SU-DHL-6 (cell line): ENCODE data around the gene RASSF5.

Experiments
- H2AFZ ChIP-seq: fragments of 200-600 bp; sonication (generic); 2 replicates; pipeline ENCODE4 v1.6.1; 2014; ENCODE audit warnings: low read depth, mild to moderate bottlenecking, moderate library complexity, mixed read lengths, antibody characterized with exemption, low read length; ENCODE audit not compliant: severe bottlenecking
- H3F3A ChIP-seq: fragments of 200-600 bp; shearing (Covaris generic); 2 replicates; pipeline ENCODE4 v1.6.0; 2016; ENCODE audit warnings: antibody characterized with exemption, mild to moderate bottlenecking; ENCODE audit not compliant: insufficient read depth
- H3K27ac ChIP-seq: fragments of 200-600 bp; sonication (generic); 2 replicates; pipeline ENCODE4 v1.5.1; 2016; ENCODE audit warnings: low read depth, mild to moderate bottlenecking, low read length, moderate library complexity, mixed read lengths
- H3K27me3 ChIP-seq: fragments of 200-600 bp; sonication (generic), shearing (Covaris generic); 2 replicates; pipeline ENCODE4 v1.6.0; 2014; ENCODE audit warnings: mild to moderate bottlenecking, low read length
- H3K36me3 ChIP-seq: fragments of 200-600 bp; sonication (generic); 2 replicates; pipeline ENCODE4 v1.6.1; 2014; ENCODE audit warnings: mild to moderate bottlenecking, low read length, mixed read lengths
- H3K4me2 ChIP-seq: fragments of 300-600, 200-600 bp; shearing (Covaris generic), sonication (generic); 2 replicates; pipeline ENCODE4 v1.6.0; 2014; ENCODE audit warnings: low read length, low read depth, mild to moderate bottlenecking; ENCODE audit not compliant: poor library complexity, severe bottlenecking
- H3K4me3 ChIP-seq: fragments of 200-600 bp; sonication (generic); 2 replicates; pipeline ENCODE4 v1.5.1; 2014; ENCODE audit warnings: antibody characterized with exemption, low read length, mild to moderate bottlenecking, mixed read lengths; ENCODE audit not compliant: insufficient read depth, poor library complexity, severe bottlenecking
- H3K79me2 ChIP-seq: fragments of 200-600 bp; sonication (generic); 2 replicates; pipeline ENCODE4 v1.6.1; 2014; ENCODE audit warnings: mild to moderate bottlenecking, low read length, moderate library complexity; ENCODE audit not compliant: insufficient read depth
- H3K9ac ChIP-seq: fragments of 200-600 bp; sonication (generic); 2 replicates; pipeline ENCODE4 v1.7.0; 2014; ENCODE audit warnings: mild to moderate bottlenecking, low read length
- H3K9me2 ChIP-seq: fragments of 200-600 bp; sonication (generic); replicated peaks from 2 replicates; pipeline ENCODE4 v1.6.1; 2014; ENCODE audit warnings: low read length; ENCODE audit not compliant: insufficient read depth
- H3K9me3 ChIP-seq: fragments of 200-600 bp; sonication (generic); 2 replicates; pipeline ENCODE4 v1.6.1; 2014; ENCODE audit warnings: low read length, mixed read lengths; ENCODE audit not compliant: insufficient read depth
- H4K20me1 ChIP-seq: fragments of 200-600 bp; sonication (generic); 2 replicates; pipeline ENCODE4 v1.6.1; 2014; ENCODE audit warnings: low read depth, mild to moderate bottlenecking, antibody characterized with exemption, low read length, moderate library complexity, mixed read lengths
- EZH2phosphoT487 ChIP-seq: fragments of 200-600 bp; sonication (generic), shearing (Covaris generic); conservative IDR thresholded peaks from 2 replicates; pipeline ENCODE4 v1.6.1; 2018; ENCODE audit warnings: mild to moderate bottlenecking, antibody characterized with exemption, low read length, moderate library complexity, mixed read lengths
- TF ChIP-seq, protein P1 (sequence below): fragments of 200-600 bp; sonication (generic); IDR thresholded peaks from one replicate; pipeline ENCODE4 v1.5.1; 2017; ENCODE audit warnings: antibody characterized with exemption, mild to moderate bottlenecking, low read length, moderate library complexity; ENCODE audit not compliant: insufficient read depth, poor library complexity, severe bottlenecking

The RASSF5 gene

DNA sequence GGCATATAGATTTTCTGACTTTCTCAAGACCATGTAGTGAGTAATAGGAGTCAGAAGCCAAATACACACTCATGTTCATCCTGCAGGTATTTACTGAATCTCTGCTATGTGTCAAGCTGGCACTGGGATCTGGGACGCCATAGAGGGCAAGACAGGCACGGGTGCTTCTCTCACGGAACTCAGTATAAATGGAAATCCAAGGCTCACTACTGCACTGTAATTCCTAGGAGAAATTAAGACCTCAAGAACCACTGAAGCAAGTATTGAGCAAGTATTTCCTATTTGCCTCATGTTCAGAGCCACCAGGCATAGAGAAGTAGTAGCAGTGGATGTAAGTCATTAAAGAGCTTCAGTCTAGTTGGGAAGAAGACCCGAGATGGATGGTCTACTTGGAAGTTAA is 66.0 kb downstream of the RASSF5 start:
- Histone ChIP-seq H2AFZ (no peak overlapping the region), H3K27ac (no peak overlapping the region), H3K36me3 (no peaks in the 10 kb centered on the region), H3K4me3 (no peak overlapping the region), H4K20me1 (no peaks in the 10 kb centered on the region; the same call in 1 of the 2 replicates), H3K79me2 (peaks cover 32% of the 10 kb centered on the region), H3K9me2 (no peaks in the 10 kb centered on the region), H3K9me3 (no peaks in the 10 kb centered on the region), H3K27me3 (no peaks in the 10 kb centered on the region), H3K9ac (no peak overlapping the region), H3K4me2 (no peak overlapping the region), H3F3A (no peaks in the 10 kb centered on the region)
- no peak for TF ChIP-seq EZH2phosphoT487
- TF ChIP-seq, protein P1, sequence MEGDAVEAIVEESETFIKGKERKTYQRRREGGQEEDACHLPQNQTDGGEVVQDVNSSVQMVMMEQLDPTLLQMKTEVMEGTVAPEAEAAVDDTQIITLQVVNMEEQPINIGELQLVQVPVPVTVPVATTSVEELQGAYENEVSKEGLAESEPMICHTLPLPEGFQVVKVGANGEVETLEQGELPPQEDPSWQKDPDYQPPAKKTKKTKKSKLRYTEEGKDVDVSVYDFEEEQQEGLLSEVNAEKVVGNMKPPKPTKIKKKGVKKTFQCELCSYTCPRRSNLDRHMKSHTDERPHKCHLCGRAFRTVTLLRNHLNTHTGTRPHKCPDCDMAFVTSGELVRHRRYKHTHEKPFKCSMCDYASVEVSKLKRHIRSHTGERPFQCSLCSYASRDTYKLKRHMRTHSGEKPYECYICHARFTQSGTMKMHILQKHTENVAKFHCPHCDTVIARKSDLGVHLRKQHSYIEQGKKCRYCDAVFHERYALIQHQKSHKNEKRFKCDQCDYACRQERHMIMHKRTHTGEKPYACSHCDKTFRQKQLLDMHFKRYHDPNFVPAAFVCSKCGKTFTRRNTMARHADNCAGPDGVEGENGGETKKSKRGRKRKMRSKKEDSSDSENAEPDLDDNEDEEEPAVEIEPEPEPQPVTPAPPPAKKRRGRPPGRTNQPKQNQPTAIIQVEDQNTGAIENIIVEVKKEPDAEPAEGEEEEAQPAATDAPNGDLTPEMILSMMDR = no peak

DNA sequence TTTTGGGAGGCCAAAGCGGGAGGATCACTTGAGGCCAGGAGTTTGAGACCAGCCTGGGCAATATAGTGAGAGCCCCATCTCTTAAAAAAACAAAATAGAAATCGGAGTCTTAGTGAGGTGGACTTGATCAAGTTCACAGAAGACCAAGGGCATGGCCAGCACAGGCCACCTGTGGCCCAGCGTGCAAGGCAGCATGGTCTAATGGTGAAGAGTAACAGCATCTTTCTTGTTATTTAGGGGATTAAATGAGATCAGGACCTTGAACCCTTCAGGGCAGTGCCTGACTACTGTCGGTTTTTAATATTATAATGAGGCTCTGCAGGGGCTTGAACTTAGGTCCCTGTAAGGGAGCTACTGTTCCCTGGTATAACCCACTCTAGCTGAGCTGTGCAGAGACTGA is 66.4 kb downstream of the RASSF5 start:
- Histone ChIP-seq H3K9ac (no peak overlapping the region), H4K20me1 (no peaks in the 10 kb centered on the region; the same call in 1 of the 2 replicates), H3K4me3 (no peak overlapping the region), H3K9me3 (no peaks in the 10 kb centered on the region), H3K27ac (no peak overlapping the region), H3K9me2 (no peaks in the 10 kb centered on the region), H2AFZ (no peak overlapping the region), H3K36me3 (no peaks in the 10 kb centered on the region), H3K4me2 (no peak overlapping the region), H3K79me2 (peaks cover 36% of the 10 kb centered on the region), H3K27me3 (no peaks in the 10 kb centered on the region), H3F3A (no peaks in the 10 kb centered on the region)
- no peak for TF ChIP-seq EZH2phosphoT487
- TF ChIP-seq, protein P1 = no peak

DNA sequence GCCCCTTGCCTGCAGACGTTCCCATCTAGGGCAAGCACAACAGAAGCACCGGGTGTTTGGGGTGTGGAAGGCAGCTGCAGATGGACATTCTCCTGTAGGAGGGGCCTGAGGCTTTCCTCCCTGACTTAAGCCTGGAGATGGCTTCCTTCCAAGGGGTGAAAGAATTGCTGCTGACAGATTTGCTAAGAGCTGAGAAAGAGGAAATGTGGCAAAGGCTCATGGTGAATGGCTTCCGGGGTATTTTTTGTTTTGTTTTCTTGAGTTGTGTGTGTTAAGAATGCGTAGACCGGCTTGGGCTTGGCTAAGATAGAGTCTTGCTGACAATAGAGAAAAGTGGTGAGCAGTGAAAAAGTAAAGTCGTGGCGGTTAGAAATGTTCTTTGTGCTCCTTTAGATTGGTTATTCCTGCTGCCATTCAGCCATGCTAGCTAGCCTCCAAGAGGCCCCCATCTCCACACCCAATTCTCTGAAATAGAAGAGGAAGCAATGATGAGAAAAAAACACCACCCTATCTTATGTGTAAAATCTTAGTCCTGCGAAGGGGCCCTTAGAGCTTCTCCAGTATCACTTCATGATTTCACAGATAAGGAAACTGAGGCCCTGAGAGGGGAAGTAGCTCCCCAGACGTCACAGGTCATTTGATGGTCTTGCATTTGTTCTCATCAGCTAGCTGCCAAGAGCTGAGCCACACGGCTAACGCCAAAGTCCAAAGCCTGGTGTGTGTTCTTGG is 68.0 kb downstream of the RASSF5 start:
- H3K4me2 ChIP-seq = no peak overlapping the region
- H3K9me3 ChIP-seq = no peaks in the 10 kb centered on the region
- no peak for TF ChIP-seq EZH2phosphoT487
- TF ChIP-seq, protein P1 = no peak
- H3K27ac ChIP-seq = no peak overlapping the region
- H3F3A ChIP-seq = no peaks in the 10 kb centered on the region
- H3K79me2 ChIP-seq = peaks cover 46% of the 10 kb centered on the region
- no peaks in the 10 kb centered on the region for H3K9me2 ChIP-seq
- H2AFZ ChIP-seq = no peak overlapping the region
- no peak overlapping the region for H3K4me3 ChIP-seq
- no peak overlapping the region for H3K9ac ChIP-seq
- H3K36me3 ChIP-seq = no peaks in the 10 kb centered on the region
- no peaks in the 10 kb centered on the region; the same call in 1 of the 2 replicates for H4K20me1 ChIP-seq
- no peaks in the 10 kb centered on the region for H3K27me3 ChIP-seq
